HG03175 (cell line): ENCODE measurements around the gene TNFSF18.
"Not testable (repeated sequence)": the region's sequence is repeated elsewhere in the genome, so short reads cannot be mapped to it uniquely, and the experiment has no call there.

ENCODE experiments used
- ATAC-seq: cut with Tn5 transposase; IDR thresholded peaks from one replicate; pipeline ENCODE4 v1.9.1; 2021; ENCODE audit warnings: mild to moderate bottlenecking, moderate library complexity; ENCODE audit not compliant: unreplicated experiment

TNFSF18 gene

GRCh38 chr1:173050865-173051264 is at the start of gene TNFSF18:
Gene TNFSF18 (minus strand): TSS chr1:173050941. CDS start chr1:173050896, 45 bp downstream.
- ATAC-seq, result no peak

- ATAC-seq, result no peak
Measured at GRCh38 chr1:173099166-173099565, 48.4 kb upstream of the TNFSF18 start.

- ATAC-seq, result no peak
Measured at GRCh38 chr1:173098117-173098516, 47.4 kb upstream of the TNFSF18 start.

GRCh38 chr1:173097001-173097400 is 46.3 kb upstream of the TNFSF18 start:
- no peak for ATAC-seq

- no peak for ATAC-seq
Measured at GRCh38 chr1:173095632-173096031, 44.9 kb upstream of the TNFSF18 start.

GRCh38 chr1:173094541-173094940 is 43.8 kb upstream of the TNFSF18 start:
- ATAC-seq, result no peak

GRCh38 chr1:173093691-173094445 is 43.1 kb upstream of the TNFSF18 start:
- no peak for ATAC-seq

GRCh38 chr1:173084292-173084691 is 33.6 kb upstream of the TNFSF18 start:
- ATAC-seq, result no peak

- no peak for ATAC-seq
Measured at GRCh38 chr1:173082913-173083312, 32.2 kb upstream of the TNFSF18 start.

- ATAC-seq, result not testable (repeated sequence)
Measured at GRCh38 chr1:173074217-173074616, 23.5 kb upstream of the TNFSF18 start.

GRCh38 chr1:173064011-173064410 is 13.3 kb upstream of the TNFSF18 start:
- ATAC-seq, result no peak

- no peak for ATAC-seq
Measured at GRCh38 chr1:173063171-173063570, 12.4 kb upstream of the TNFSF18 start.

GRCh38 chr1:173062150-173062938 is 11.6 kb upstream of the TNFSF18 start:
- no peak for ATAC-seq

GRCh38 chr1:173058556-173058955 is 7.8 kb upstream of the TNFSF18 start:
- ATAC-seq, result no peak

- no peak for ATAC-seq
Measured at GRCh38 chr1:173057984-173058383, 7.2 kb upstream of the TNFSF18 start.

- no peak for ATAC-seq
Measured at GRCh38 chr1:173056365-173056764, 5.6 kb upstream of the TNFSF18 start.

- ATAC-seq, result no peak
Measured at GRCh38 chr1:173052681-173053196, 2.0 kb upstream of the TNFSF18 start.

- no peak for ATAC-seq
Measured at GRCh38 chr1:173049322-173049633, 1.5 kb downstream of the TNFSF18 start.

GRCh38 chr1:173048621-173049321 is 2.0 kb downstream of the TNFSF18 start:
- ATAC-seq, result no peak

- no peak for ATAC-seq
Measured at GRCh38 chr1:173044656-173045055, 6.1 kb downstream of the TNFSF18 start.

GRCh38 chr1:173043253-173043652 is 7.5 kb downstream of the TNFSF18 start:
- ATAC-seq, result no peak
